Stimulated activated CD4-positive, alpha-beta T cell treated with anti-CD3 and anti-CD28 coated beads, Interleukin-1b, Interleukin-23, amount 100 ng/mL, for 1 hour (primary cell): ENCODE measurements around the gene SECTM1.
A peak's percentile ranks its signal among the peaks of the same experiment; 100 is the strongest.

Source experiments
- DNase-seq, 2 donors: peaks; one replicate each; pipeline ENCODE4 v3.0.0-alpha.2; 2020; ENCODE audit warnings: low read depth in 2 of 2

SECTM1 gene

GRCh38 chr17:82315703-82316358 lies 17.7 kb downstream of the SECTM1 start:
- no peak for DNase-seq

- no peak for DNase-seq
These were observed 18.6 kb downstream of the SECTM1 start for GRCh38 chr17:82314727-82315605.

GRCh38 chr17:82314012-82314726 lies 19.4 kb downstream of the SECTM1 start:
- DNase-seq, result no peak

GRCh38 chr17:82313195-82314011 lies 20.2 kb downstream of the SECTM1 start:
- DNase-seq, result no peak

GRCh38 chr17:82311971-82312370 lies 21.6 kb downstream of the SECTM1 start:
- DNase-seq, result no peak

GRCh38 chr17:82310877-82311276 lies 22.7 kb downstream of the SECTM1 start:
- DNase-seq, result no peak

GRCh38 chr17:82309656-82310570 lies 23.7 kb downstream of the SECTM1 start:
- no peak for DNase-seq

GRCh38 chr17:82305727-82306300 lies 27.8 kb downstream of the SECTM1 start:
- DNase-seq, result no peak

- DNase-seq, result no peak
These were observed 28.5 kb downstream of the SECTM1 start for GRCh38 chr17:82304826-82305726.

- DNase-seq, result no peak
These were observed 29.4 kb downstream of the SECTM1 start for GRCh38 chr17:82303944-82304808.

GRCh38 chr17:82302991-82303943 lies 30.3 kb downstream of the SECTM1 start:
- no peak for DNase-seq

- DNase-seq, result no peak
These were observed 31.0 kb downstream of the SECTM1 start for GRCh38 chr17:82302568-82302963.

- DNase-seq, result no peak
These were observed 31.5 kb downstream of the SECTM1 start for GRCh38 chr17:82301916-82302567.

GRCh38 chr17:82301300-82301915 lies 32.2 kb downstream of the SECTM1 start:
- no peak for DNase-seq

- DNase-seq, result peak in 1 of 2 donors; percentile 41
These were observed 32.8 kb downstream of the SECTM1 start for GRCh38 chr17:82300707-82301270.

- DNase-seq, result no peak
These were observed 33.3 kb downstream of the SECTM1 start for GRCh38 chr17:82300228-82300627.
